ENCODE measurements around the gene ZNF346. TPM values are rescaled to one million over a fixed set of nuclear protein-coding genes. Genes with fewer than 3 reads are reported as not detected.

Gene ZNF346
- total and polyA plus RNA-seq, 2 of the 13 experiments (the other 11 are each of a cell fraction or from before 2014, with no cell fraction given) = 8.6 to 19.4 TPM

- TF ChIP-seq HOMEZ (CRISPR knock-in tag; IDR thresholded peaks at IDR 0.05; ENCODE audit: low read depth) (no peak), ZNF567 (CRISPR knock-in tag; IDR thresholded peaks at IDR 0.05; ENCODE audit: borderline replicate concordance) (no peak), TFE3 (CRISPR knock-in tag; IDR thresholded peaks at IDR 0.05) (no peak), ZNF512 (CRISPR knock-in tag; IDR thresholded peaks at IDR 0.05) (no peak), FOXA3 (CRISPR knock-in tag; IDR thresholded peaks at IDR 0.05) (peak; percentile 81), RBFOX2 (IDR thresholded peaks at IDR 0.05; ENCODE audit: low read depth, low read length) (no peak), HMG20A (CRISPR knock-in tag; IDR thresholded peaks at IDR 0.05; ENCODE audit: borderline replicate concordance) (peak; percentile 18; the same call in 1 of the 2 replicates), ARHGAP35 (CRISPR knock-in tag; IDR thresholded peaks at IDR 0.05; ENCODE audit: borderline replicate concordance) (no peak), ZNF382 (CRISPR knock-in tag; IDR thresholded peaks at IDR 0.05; ENCODE audit: borderline replicate concordance) (no peak)
These were observed 81.2 kb downstream of the ZNF346 start (continued) for GRCh38 chr5:177103523-177104253.
